DND-41 (cell line): ENCODE data around the gene FGF9.
A peak's percentile ranks its signal among the peaks of the same experiment; 100 is the strongest.

Experiments
- ATAC-seq: fragments of 200-7000 bp; cut with Tn5 transposase; 3 replicates; pipeline ENCODE4 v1.9.1; 2021; ENCODE audit warnings: low read depth; ENCODE audit not compliant: insufficient read depth
- DNase-seq: peaks from one replicate; pipeline ENCODE4 v3.0.0-alpha.2; 2020
- H2AFZ ChIP-seq: 2 replicates; pipeline ENCODE4 v1.6.0; 2012; ENCODE audit warnings: low read depth, low read length
- H3K27ac ChIP-seq: 2 replicates; pipeline ENCODE4 v1.5.1; 2012; ENCODE audit warnings: low read length, inconsistent platforms
- H3K27me3 ChIP-seq: fragments of 200-600 bp; sonication (generic); 2 replicates; pipeline ENCODE4 v1.6.0; 2012; ENCODE audit warnings: low read length, mild to moderate bottlenecking, inconsistent platforms; ENCODE audit not compliant: insufficient read depth, poor library complexity
- H3K36me3 ChIP-seq: 2 replicates; pipeline ENCODE4 v1.5.1; 2012; ENCODE audit warnings: low read length, inconsistent platforms; ENCODE audit not compliant: insufficient read depth
- H3K4me1 ChIP-seq: 2 replicates; pipeline ENCODE4 v1.5.1; 2012; ENCODE audit warnings: mild to moderate bottlenecking, low read length; ENCODE audit not compliant: insufficient read depth
- H3K4me2 ChIP-seq: 2 replicates; pipeline ENCODE4 v1.6.0; 2012; ENCODE audit warnings: mild to moderate bottlenecking, moderate library complexity, low read length, inconsistent platforms; ENCODE audit not compliant: insufficient read depth
- H3K4me3 ChIP-seq, 2 experiments: fragments of 200-600 bp in 1 of 2; shearing (Covaris generic) in 1 of 2; 2 replicates each; pipeline ENCODE4 v1.5.1; 2012 to 2016; ENCODE audit warnings: inconsistent platforms in 2 of 2, low read length in 2 of 2, mild to moderate bottlenecking in 2 of 2, low read depth in 1 of 2, moderate library complexity in 1 of 2
- H3K79me2 ChIP-seq: 2 replicates; pipeline ENCODE4 v1.6.0; 2012; ENCODE audit warnings: low read length, inconsistent platforms; ENCODE audit not compliant: insufficient read depth
- H3K9ac ChIP-seq: 2 replicates; pipeline ENCODE4 v1.6.0; 2012; ENCODE audit warnings: low read depth, mild to moderate bottlenecking, inconsistent platforms, low read length, moderate library complexity
- H3K9me3 ChIP-seq: 2 replicates; pipeline ENCODE4 v1.5.1; 2012; ENCODE audit warnings: low read length, moderate library complexity, mild to moderate bottlenecking, inconsistent platforms; ENCODE audit not compliant: insufficient read depth, severe bottlenecking
- H4K20me1 ChIP-seq: 2 replicates; pipeline ENCODE4 v1.6.0; 2012; ENCODE audit warnings: low read length; ENCODE audit not compliant: insufficient read depth
- EZH2 ChIP-seq: IDR thresholded peaks from 3 replicates; pipeline ENCODE4 v1.6.1; 2012; ENCODE audit warnings: borderline replicate concordance, low read depth, mild to moderate bottlenecking, moderate library complexity, low read length, inconsistent platforms; ENCODE audit not compliant: severe bottlenecking
- TF ChIP-seq, protein P1 (sequence below): IDR thresholded peaks from 2 replicates; pipeline ENCODE4 v1.5.1; 2012; ENCODE audit warnings: borderline replicate concordance, low read length, moderate library complexity, mild to moderate bottlenecking; ENCODE audit not compliant: poor library complexity, severe bottlenecking; ENCODE audit errors: extremely low read depth

Gene FGF9

GRCh38 chr13:21672796-21673538, 2.1 kb downstream of the FGF9 start:
- Histone ChIP-seq H3K79me2 (no peaks in the 10 kb centered on the region), H4K20me1 (peaks cover 2% of the 10 kb centered on the region; the same call in 1 of the 2 replicates), H3K4me1 (peaks cover 31% of the 10 kb centered on the region), H3K27me3 (peaks cover 58% of the 10 kb centered on the region), H3K36me3 (no peaks in the 10 kb centered on the region), H3K9me3 (no peaks in the 10 kb centered on the region), H3K27ac (no peak overlapping the region), H3K9ac (no peak overlapping the region), H3K4me2 (no peak overlapping the region), H2AFZ (no peak overlapping the region), H3K4me3 (no peak overlapping the region)
- no peak for TF ChIP-seq EZH2
- TF ChIP-seq, protein P1, sequence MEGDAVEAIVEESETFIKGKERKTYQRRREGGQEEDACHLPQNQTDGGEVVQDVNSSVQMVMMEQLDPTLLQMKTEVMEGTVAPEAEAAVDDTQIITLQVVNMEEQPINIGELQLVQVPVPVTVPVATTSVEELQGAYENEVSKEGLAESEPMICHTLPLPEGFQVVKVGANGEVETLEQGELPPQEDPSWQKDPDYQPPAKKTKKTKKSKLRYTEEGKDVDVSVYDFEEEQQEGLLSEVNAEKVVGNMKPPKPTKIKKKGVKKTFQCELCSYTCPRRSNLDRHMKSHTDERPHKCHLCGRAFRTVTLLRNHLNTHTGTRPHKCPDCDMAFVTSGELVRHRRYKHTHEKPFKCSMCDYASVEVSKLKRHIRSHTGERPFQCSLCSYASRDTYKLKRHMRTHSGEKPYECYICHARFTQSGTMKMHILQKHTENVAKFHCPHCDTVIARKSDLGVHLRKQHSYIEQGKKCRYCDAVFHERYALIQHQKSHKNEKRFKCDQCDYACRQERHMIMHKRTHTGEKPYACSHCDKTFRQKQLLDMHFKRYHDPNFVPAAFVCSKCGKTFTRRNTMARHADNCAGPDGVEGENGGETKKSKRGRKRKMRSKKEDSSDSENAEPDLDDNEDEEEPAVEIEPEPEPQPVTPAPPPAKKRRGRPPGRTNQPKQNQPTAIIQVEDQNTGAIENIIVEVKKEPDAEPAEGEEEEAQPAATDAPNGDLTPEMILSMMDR, result no peak
- DNase-seq (no peak), ATAC-seq (no peak)

GRCh38 chr13:21673539-21673788, 2.6 kb downstream of the FGF9 start:
- H3K27me3 ChIP-seq, result peaks cover 58% of the 10 kb centered on the region

DNA sequence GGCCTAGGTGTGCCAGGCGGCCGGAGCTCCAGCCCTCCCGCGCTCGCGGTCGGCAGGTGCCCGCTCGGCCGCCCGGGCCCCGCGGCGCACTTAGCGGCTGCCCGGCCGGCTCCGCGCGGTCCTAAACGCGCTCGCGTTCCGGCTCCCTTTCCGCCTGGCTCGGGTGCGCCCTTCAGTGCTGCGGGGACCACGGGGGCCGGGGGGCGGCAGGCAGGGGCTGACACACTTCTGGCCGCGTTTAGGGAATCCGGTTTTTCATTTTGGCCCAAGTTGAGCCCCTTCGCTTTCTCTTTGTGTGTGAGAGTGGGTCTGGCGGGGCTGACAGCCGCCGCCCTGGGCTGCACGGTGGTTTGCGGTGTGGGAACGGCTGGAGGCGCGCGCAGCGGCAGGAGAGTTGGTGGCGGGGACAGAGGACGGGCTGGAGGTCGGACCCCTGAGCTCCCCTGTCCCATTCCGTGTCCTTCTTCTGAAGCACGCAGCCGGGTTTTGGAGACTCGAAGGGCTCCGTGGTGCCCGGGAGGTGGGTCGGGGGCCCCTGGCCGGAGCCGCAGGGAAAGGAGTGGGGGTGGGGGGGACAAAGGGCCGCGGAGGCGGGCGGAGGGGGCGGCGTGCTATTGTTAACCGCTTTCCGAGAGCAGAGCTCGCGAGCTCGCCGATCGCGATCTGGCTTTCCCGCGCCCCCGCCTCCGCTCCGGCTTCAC, 3.1 kb downstream of the FGF9 start:
- no peak for ATAC-seq
- H2AFZ ChIP-seq, result no peak overlapping the region
- H3K79me2 ChIP-seq, result no peaks in the 10 kb centered on the region
- H3K27me3 ChIP-seq, result peaks cover 58% of the 10 kb centered on the region
- no peaks in the 10 kb centered on the region for H3K9me3 ChIP-seq
- H3K4me1 ChIP-seq, result peaks cover 30% of the 10 kb centered on the region
- H3K36me3 ChIP-seq, result no peaks in the 10 kb centered on the region
- H3K4me3 ChIP-seq, result no peak overlapping the region
- H4K20me1 ChIP-seq, result peaks cover 2% of the 10 kb centered on the region; the same call in 1 of the 2 replicates
- H3K9ac ChIP-seq, result no peak overlapping the region
- TF ChIP-seq, protein P1, result no peak
- no peak for TF ChIP-seq EZH2
- H3K27ac ChIP-seq, result no peak overlapping the region
- DNase-seq, result no peak
- H3K4me2 ChIP-seq, result no peak overlapping the region

More at GRCh38 chr13:21673539-21673788, 2.6 kb downstream of the FGF9 start:
- H3K4me1 ChIP-seq, result peaks cover 31% of the 10 kb centered on the region
- H3K36me3 ChIP-seq, result no peaks in the 10 kb centered on the region
- DNase-seq (no peak), ATAC-seq (no peak)
- no peaks in the 10 kb centered on the region for H3K9me3 ChIP-seq
- H2AFZ ChIP-seq, result no peak overlapping the region
- H3K9ac ChIP-seq, result no peak overlapping the region
- H3K4me2 ChIP-seq, result no peak overlapping the region
- peaks cover 2% of the 10 kb centered on the region; the same call in 1 of the 2 replicates for H4K20me1 ChIP-seq
- H3K4me3 ChIP-seq, result no peak overlapping the region
- no peak for TF ChIP-seq EZH2
- TF ChIP-seq, protein P1, result peak; percentile 4
- H3K27ac ChIP-seq, result no peak overlapping the region
- H3K79me2 ChIP-seq, result no peaks in the 10 kb centered on the region
